H4 (cell line): Measurements from ENCODE around the gene ABCC5. TPM values are rescaled to one million over a fixed set of nuclear protein-coding genes. Genes with fewer than 3 reads are reported as not detected.
"Not testable (repeated sequence)": the region's sequence is repeated elsewhere in the genome, so short reads cannot be mapped to it uniquely, and the experiment has no call there.

ENCODE experiments used
- DNase-seq: peaks from one replicate; pipeline ENCODE4 v3.0.0-alpha.2; 2015; ENCODE audit warnings: low spot score
- total RNA-seq: library from RNA; depleted of rRNA; stranded (reverse); fragments of >200 nt; shearing (Covaris generic); gene quantifications from 2 replicates; pipeline ENCODE4 v1.2.3, GENCODE V29; 2014; rRNA removed

The ABCC5 gene
- 8.3 and 10.6 TPM in 2 replicates for total RNA-seq

DNA sequence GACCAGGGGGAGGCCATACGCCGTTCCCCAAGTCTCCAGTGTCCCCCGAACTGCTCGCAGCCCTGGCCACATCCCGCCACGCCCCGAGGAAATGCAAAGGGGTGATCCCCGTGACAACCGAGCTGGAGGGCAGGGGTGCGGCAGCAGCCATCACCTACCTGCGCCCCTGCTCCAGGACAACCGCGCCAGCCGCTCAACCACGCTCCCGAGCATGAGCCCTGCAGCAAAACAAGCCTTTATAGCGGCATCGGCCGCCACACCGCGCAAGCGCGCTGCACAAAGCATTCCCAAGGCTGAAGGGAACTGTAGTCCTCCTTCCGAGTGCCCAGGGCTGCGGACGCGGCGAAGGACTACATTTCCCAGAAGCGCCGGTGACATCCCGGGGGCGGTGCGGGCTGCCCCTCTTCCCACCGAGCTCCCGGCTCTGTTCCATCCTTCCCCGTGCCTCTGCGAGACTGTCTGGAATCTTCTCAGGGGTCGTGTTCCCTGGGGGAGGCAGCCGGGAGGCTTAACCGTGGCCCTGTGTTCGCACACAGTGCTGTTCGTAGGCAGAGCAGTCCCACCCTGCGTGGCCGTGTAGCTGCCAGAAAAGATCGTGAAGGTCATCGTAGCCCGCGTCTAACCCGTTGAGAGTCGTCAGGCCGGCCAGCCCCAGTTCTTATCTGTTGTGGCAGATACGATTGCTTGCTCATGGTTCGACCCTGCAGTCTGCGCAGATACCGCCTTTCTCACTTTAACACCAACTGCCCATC, at the start of gene ABCC5:
Gene ABCC5, minus strand, starts transcription at position 213 of the 752 bp plus-strand sequence. CDS start 3,492 bp downstream, outside the sequence.
- DNase-seq = peak; percentile 93

DNA sequence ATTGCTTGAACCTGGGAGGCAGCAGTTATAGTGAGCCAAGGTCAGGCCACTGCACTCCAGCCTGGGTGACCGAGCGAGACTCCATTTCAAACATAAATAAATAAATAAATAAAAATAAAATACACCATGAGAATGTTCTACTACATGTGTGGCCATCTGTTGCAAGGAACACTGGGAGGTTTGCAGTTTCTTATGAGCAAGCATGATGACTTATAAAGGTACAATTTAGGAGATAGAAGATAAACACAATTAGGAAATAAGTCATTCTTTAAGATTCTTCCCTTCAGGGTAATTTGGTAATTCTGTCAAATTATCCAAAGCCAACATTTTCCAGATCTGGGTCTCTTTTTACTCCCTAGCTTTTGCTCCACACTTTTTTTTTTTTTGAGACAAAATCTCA, 48.5 kb upstream of the ABCC5 start:
- DNase-seq = no peak

- DNase-seq = no peak
These were observed 45.0 kb upstream of the ABCC5 start for GRCh38 chr3:184062637-184063036.

- DNase-seq = no peak
These were observed 41.7 kb upstream of the ABCC5 start for GRCh38 chr3:184059424-184059823.

DNA sequence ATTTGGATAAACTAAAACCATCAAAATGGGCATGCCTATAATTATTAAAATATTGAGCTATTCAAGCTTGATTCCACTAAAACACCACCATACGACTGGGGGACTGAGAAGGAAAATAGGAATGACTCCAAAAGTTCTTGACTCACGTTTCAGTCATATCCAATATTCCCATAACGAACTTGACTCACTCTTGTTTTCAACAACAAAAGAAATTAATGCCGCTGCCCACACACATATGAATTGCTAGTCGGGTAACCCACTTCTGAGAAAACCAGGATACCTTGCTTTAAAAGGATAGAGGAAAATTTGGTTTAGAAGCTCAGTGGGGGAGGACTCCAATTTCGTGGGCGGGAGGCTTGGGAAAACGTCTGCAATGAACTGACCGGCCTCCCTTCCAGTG, 40.3 kb upstream of the ABCC5 start:
- no peak for DNase-seq

- DNase-seq = no peak
These were observed 35.1 kb upstream of the ABCC5 start, which contains the start of gene HTR3C for GRCh38 chr3:184052767-184053166. Gene HTR3C, plus strand, starts transcription at chr3:184053047. Its CDS starts 34 bp downstream, at chr3:184053081.

- DNase-seq = no peak
These were observed 32.6 kb upstream of the ABCC5 start for GRCh38 chr3:184050217-184050847.

DNA sequence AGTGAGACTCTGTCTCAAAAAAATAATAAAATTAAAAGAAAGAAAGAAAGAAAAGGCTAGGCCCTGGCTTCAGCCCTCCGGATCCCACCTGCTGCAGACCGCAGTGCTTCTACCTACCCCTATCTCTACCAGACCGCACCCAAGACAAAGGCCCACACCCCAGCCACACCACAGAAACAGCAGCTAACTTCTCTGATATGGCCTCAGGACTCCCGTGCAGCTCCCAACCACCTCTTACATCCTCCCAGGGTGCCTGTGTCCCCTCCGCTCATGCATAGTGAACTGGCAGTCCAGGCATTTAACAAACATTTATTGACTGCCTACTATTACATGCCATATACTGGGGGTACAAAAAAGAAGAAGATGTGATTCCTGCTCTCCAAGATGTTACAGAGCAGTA, 28.3 kb upstream of the ABCC5 start:
- no peak for DNase-seq

GRCh38 chr3:184042617-184043016, 24.9 kb upstream of the ABCC5 start:
- DNase-seq = no peak

DNA sequence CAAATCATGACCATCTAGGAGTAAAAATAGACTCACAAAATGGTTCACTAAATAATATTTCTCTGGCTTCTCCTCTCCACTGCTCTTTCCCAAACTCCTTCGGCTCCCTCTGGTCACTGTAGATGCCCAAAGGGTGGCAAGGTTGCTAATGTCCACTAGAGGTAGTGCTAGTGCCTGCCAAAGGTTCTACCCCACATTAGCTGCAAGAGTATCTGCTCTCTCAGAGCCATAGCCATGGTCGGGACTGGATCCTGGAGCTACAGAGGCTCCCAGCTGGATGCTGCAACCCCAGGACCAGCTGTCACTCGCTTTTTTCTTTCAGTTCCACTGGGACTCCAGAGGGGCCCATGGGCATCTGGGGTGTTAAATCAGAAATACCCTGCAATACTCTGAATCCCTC, 22.3 kb upstream of the ABCC5 start:
- DNase-seq = peak; percentile 36

DNA sequence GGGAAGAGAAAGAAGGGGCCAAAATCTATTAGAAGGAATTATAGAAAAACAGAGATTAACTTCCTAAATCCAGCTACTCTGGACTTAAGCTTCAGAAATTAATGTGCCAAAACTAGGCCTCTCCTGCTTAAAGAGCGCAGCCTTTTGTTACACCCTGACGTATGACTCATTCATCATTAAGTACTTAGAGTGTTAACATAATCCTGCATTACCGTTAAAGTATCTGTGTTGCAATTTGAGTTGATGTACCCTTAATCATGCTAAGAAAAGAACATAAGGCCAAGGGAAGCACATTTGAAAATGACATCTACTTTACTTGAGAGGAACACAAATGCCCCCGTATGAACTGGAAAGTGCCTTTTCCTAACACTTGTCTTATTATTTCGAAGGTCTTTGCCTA, 21.7 kb upstream of the ABCC5 start:
- DNase-seq = no peak

- DNase-seq = not testable (repeated sequence)
These were observed 20.6 kb upstream of the ABCC5 start for GRCh38 chr3:184038307-184038706.

- no peak for DNase-seq
These were observed 20.1 kb upstream of the ABCC5 start for GRCh38 chr3:184037816-184038215.

DNA sequence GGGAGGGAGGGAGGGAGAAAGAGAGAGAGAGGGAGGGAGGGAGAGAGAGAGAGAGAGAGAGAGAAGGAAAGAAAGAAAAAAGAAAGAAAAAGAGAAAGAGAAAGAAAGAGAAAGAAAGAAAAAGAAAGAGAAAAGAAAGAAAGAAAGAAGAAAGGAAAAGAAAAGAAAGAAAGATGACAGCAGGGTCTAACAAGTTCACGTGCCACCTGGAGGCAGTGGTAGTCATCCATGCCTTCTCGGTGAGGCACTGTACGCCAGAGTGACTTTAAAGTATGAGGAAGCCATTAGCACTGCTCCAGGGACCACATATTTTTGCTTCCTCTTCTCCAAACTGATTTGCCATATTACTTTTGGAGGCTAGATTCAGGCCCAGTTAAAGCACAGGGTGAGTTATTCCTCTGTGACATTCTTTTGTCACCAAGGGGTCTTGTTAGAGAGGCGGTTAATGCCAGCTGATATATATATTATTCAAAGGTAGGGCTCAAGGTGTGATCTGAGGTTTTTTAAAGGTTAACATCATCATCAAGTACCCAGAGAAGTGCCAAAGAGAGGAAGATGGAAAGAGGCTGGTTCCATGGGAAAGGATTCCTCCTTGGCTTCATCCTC, 13.6 kb upstream of the ABCC5 start, which contains the start of gene HTR3D:
Gene HTR3D, plus strand, starts transcription at position 556 of the 606 bp plus-strand sequence. Its CDS starts 0 bp downstream, at position 556.
- no peak for DNase-seq

DNA sequence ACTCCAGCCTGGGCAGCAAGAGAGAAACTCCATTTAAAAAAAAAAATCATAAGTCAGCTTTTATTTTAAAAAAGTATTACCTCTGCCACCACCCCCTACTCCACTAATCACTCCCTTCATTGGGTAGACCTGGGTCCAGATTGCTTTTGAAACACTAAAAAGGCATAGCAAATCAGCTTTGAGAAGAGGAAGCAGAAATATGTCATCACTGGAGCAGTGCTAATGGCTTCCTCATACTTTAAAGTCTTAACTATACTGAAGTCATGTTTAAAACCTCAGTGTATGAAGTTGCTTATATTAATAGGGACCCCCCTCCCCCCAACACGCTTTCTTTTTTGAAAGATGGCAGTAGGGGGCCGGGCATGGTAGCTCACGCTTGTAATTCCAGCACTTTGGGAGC, 12.9 kb upstream of the ABCC5 start:
- DNase-seq = no peak

- DNase-seq = no peak
These were observed 11.8 kb upstream of the ABCC5 start for GRCh38 chr3:184029443-184029842.

DNA sequence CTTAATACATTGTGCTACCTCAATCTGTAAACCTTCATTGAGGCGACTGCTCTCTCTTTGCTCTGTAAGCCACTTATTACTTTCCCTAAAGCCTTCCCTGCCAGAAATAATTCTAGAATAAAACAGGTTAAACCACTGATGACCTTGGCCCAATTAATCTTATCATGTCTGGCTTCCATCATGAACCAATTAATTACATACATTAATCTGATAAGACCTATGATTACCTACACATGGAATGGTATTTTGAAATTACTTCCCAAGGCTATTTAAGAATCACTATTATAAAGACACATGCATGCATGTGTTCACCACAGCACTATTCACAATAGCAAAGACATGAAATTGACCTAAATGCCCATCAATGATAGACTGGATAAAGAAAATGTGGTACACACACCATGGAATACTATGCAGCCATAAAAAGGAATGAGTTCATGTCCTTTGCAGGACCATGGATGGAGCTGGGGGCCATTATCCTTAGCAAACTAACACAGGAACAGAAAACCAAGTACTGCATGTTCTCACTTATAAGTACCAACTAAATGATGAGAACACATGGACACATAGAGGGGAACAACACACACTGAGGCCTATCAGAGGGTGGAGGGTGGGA, 10.7 kb upstream of the ABCC5 start:
- DNase-seq = not testable (repeated sequence)

DNA sequence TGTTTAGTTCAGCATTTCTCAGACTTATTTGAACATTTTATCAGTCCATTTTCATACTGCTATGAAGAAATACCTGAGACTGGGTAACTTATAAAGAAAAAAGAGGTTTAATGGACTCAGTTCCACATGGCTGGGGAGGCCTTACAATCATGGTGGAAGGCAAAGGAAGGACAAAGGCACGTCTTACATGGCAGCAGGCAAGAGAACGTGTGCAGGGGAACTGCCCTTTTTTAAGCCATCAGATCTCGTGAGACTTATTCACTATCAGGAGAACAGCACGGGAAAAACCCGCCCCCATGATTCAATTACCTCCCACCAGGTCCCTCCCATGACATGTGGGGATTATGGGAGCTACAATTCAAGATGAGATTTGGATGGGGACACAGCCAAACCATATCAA, 7.6 kb upstream of the ABCC5 start:
- DNase-seq = not testable (repeated sequence)

DNA sequence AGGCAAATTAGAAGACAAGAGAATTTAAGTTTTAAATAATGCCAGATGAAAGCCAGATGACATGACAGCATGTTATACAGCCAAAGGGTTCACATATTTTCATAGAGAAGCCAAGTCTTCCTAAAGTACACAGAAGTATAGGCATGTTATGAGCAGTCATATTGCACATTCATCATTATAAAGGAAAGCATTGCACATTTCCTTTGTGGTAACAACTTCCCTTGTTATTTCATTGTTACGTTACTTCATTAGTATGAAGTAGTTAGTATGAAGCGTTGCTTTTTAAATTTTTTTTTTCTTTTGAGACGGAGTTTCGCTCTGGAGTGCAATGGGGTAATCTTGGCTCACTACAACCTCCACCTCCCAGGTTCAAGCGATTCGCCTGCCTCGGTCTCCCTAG, 4.6 kb upstream of the ABCC5 start:
- no peak for DNase-seq

GRCh38 chr3:184018424-184018973, 815 bp upstream of the ABCC5 start:
- no peak for DNase-seq

DNA sequence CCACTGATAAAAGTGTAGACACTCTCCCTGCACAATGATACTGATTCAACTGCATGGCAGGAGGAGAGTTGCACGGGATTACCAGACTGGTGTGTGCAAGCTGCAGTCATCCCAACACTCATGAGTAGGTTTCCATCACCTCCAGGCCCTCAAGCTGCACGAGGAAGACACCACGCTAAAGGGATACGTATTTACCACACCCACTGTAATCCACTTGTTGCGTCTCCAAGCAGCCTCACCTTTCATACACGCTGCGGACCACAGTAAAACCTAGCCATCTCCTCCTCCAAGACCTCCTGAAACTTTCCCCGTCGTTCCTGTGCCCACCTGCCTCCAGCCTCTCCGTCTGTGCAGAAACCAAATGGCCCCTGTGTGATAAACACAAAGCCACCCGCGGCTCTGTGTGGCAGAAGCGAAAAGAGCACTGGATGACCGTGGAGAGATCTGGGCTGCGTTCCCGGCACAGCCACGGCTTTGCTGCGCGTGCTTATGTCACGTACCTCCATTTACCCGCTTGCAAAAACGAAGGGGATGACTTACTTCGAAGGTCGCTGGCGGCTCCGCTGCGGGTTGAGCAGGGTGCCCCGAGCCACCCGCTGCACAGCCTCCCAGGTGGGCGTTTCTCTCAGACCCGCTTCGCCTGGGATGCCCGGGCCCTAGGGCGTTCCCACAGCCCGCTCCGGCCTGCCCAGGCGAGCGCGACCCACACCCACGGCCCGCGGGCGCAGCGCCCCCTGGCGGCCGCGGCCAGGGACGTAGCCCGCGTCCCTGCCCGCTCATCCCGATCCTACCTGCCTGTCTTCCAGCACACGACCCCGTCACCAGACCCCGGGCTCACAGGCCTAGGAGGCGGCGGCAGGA, 643 bp downstream of the ABCC5 start:
- peak; percentile 20 for DNase-seq
